Choroid plexus epithelial cell (primary cell): ENCODE results near the gene LRP4.

ENCODE experiments used
- DNase-seq: peaks from one replicate; pipeline ENCODE4 v3.0.0-alpha.2; 2010; ENCODE audit warnings: low read depth
- H3K4me3 ChIP-seq: 2 replicates; pipeline ENCODE4 v1.5.1; 2011; ENCODE audit warnings: low read depth, mild to moderate bottlenecking, control low read depth, low read length, moderate library complexity
- TF ChIP-seq, protein P1 (sequence below): conservative IDR thresholded peaks from 2 replicates; pipeline ENCODE4 v1.5.1; 2011; ENCODE audit warnings: low read depth, mild to moderate bottlenecking, control low read depth, inconsistent platforms, low read length, moderate library complexity

LRP4 gene

DNA sequence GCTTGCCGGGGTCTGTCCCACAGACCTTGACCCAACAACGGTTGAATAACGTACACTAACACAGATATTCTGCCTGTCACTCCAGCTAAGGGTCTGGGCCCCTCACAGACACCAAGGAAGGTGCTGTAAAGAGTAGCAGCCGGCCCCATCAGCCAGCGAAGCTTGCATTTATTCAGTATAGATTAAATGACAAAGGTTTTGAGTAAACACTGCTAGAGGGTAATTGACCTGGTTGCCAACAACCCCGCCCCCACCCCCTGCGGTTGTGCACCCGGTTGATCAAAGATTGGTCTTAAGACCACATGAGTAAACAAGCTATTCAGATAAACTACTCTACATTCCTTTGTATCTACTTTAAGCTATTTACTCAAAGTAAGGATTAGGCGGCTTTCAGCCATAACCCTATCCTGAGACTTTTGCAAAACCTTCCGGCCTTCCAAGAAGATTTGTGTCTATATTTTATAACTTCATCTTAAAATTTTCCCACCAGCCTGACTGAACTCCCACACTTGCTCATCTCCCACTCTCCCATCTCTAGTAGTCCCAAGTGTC lies 67.4 kb downstream of the LRP4 start:
- DNase-seq = no peak
- TF ChIP-seq, protein P1, sequence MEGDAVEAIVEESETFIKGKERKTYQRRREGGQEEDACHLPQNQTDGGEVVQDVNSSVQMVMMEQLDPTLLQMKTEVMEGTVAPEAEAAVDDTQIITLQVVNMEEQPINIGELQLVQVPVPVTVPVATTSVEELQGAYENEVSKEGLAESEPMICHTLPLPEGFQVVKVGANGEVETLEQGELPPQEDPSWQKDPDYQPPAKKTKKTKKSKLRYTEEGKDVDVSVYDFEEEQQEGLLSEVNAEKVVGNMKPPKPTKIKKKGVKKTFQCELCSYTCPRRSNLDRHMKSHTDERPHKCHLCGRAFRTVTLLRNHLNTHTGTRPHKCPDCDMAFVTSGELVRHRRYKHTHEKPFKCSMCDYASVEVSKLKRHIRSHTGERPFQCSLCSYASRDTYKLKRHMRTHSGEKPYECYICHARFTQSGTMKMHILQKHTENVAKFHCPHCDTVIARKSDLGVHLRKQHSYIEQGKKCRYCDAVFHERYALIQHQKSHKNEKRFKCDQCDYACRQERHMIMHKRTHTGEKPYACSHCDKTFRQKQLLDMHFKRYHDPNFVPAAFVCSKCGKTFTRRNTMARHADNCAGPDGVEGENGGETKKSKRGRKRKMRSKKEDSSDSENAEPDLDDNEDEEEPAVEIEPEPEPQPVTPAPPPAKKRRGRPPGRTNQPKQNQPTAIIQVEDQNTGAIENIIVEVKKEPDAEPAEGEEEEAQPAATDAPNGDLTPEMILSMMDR = no peak
- no peak overlapping the region for H3K4me3 ChIP-seq

DNA sequence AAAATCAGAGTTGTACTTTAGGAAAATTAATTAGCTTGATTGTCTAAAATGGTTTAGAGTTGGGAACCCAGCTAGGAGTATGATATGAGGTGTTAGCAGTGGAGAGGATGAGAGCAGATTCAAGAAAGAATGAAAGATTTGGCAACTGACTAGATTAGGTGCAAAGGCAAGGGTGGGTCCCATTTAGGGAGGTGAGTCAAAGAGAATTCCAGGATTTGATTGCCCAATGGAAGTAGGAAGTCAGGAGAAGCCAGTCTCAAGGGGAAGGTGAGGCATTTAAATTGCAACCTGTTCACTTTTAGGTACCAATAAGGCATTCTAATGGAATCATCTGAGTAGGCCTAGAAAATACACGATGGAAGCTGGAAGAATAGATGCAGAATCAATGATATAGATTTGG lies 68.7 kb downstream of the LRP4 start:
- no peak for DNase-seq
- TF ChIP-seq, protein P1 = no peak
- H3K4me3 ChIP-seq = no peak overlapping the region

DNA sequence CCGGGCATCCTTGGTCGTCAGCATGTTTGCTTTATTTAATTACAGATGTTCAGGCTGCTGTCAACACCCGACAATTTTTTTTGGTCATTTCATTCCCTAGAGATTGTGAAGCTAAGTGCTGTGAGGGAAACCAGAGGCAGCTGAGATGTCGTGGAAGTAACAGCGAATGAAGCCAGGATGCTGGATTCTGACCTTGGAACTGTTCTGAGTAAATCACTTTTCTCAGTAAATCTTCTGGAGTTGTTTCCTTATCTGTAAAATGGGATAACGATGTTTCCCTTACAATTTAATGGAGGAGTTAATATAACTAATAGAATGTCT lies 71.9 kb downstream of the LRP4 start:
- peak overlapping the region; percentile 90 for H3K4me3 ChIP-seq
- TF ChIP-seq, protein P1 = no peak
- DNase-seq = no peak

DNA sequence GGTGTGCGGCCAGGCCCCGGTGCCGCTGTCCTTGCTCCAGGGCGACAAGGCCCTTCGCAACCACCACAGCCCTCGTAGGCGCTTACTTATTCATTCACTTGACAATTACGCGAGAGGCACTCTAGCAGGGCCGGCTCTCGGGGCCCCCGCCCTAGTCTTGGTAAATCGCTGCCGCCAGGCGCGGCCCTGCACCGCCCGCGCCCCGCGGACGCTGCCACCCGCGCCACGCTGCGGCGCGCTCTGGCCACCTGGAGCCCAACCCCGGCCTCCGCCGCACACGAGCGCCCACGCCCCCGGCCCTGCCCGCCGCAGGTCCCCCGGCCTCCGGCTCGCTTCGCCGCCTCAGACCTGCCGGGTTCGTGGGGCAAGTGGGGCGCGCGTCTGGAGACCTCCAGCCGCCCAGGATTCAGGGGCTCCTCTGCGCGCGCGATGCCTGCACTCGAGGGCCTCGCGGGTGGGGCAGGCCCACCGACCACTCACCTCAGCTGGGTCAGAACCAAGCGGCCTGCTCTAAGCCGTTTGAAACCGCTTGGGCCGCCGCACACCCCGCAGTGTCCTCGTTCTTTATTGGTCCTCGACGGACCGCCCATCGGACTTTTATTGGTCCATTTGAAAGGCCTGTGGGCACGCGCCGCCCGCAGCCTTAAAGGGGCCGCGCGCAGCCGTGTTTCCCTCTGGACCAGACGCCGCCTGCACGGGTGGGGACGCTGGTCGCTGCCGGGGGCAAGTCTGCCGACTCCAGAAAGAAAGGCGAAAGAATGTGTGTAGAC lies 72.4 kb downstream of the LRP4 start, which contains the start of gene CKAP5:
Gene CKAP5, minus strand, starts transcription at position 541 of the 770 bp plus-strand sequence. CDS start 25,049 bp downstream, outside the sequence.
- TF ChIP-seq, protein P1 = no peak
- DNase-seq = peak; percentile 90
- H3K4me3 ChIP-seq = peak within 1 kb of the TSS; percentile 90

DNA sequence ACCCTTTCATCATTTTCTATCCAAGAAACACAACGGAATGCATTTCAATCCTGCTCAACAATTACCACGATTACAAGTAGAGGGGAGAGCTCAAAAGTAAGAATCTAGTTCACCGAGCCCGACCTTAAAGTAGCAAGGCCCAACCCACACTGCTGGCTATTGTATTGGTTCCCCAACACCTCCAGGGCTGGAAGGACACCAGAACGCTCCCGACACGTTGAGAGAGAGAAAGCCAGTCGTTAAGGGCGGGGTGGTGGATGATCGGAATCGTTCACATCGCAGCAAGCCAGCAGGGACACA lies 73.0 kb downstream of the LRP4 start:
- peak overlapping the region; percentile 90 for H3K4me3 ChIP-seq
- TF ChIP-seq, protein P1 = no peak
- peak; percentile 21 for DNase-seq

DNA sequence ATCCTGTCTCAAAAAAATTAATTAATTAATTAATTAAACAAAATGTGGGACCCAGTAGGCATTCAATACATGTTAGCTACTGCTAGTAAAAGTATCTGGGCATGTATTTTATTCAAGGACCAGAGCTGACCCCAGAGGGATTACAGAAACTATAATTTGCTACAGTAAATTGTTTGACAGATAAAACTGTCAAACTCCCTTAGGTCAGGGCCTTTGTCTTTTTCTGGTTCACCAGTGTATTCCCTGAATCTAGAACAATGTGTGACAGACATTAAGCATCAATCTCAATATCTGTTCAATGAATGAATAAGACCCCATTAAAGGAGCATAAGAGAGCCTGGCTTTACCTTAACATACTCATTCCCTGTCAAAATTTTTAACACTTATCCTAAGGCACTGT lies 78.2 kb downstream of the LRP4 start:
- DNase-seq = no peak
- H3K4me3 ChIP-seq = no peak overlapping the region
- TF ChIP-seq, protein P1 = no peak

DNA sequence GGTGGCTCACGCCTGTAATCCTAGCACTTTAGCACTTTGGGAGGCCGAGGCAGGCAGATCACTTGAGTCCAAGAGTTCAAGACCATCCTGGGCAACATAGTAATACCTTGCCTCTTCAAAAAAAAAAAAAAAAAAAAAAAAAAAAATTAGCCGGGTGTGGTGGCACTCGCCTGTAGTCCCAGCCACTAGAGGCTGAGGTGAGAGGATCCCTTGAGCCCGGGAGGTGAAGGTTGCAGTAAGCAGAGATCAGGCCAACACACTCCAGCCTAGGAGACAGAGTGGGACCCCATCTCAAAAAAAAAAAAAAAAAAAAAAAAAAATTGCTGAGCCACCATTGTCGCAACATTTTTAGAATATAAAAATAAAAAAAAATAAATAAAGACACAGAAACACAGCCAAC lies 79.8 kb downstream of the LRP4 start:
- no peak for DNase-seq
- TF ChIP-seq, protein P1 = no peak
- no peak overlapping the region for H3K4me3 ChIP-seq
